GM23248 (cell line): Measurements from ENCODE around the gene MESD. TPM values are rescaled to one million over a fixed set of nuclear protein-coding genes. Genes with fewer than 3 reads are reported as not detected.

ENCODE experiments used
- DNase-seq: peaks from one replicate; pipeline ENCODE4 v3.0.0-alpha.2; 2015
- H2AFZ ChIP-seq: fragments of 200-600 bp; sonication (generic); 2 replicates; pipeline ENCODE4 v1.6.1; 2016; ENCODE audit warnings: antibody characterized with exemption
- H3F3A ChIP-seq: fragments of 200-600 bp; sonication (generic); 2 replicates; pipeline ENCODE4 v1.6.1; 2016; ENCODE audit warnings: mild to moderate bottlenecking, antibody characterized with exemption, mixed run types; ENCODE audit not compliant: insufficient read depth
- H3K27ac ChIP-seq: fragments of 200-600 bp; sonication (generic); 2 replicates; pipeline ENCODE4 v1.5.1; 2016; ENCODE audit warnings: mild to moderate bottlenecking
- H3K27me3 ChIP-seq: fragments of 200-600 bp; sonication (generic); replicated peaks from 2 replicates; pipeline ENCODE4 v1.6.1; 2016; ENCODE audit warnings: mild to moderate bottlenecking; ENCODE audit not compliant: insufficient read depth
- H3K36me3 ChIP-seq: fragments of 200-600 bp; sonication (generic); 2 replicates; pipeline ENCODE4 v1.6.1; 2016; ENCODE audit warnings: low read depth, mild to moderate bottlenecking
- H3K4me1 ChIP-seq: fragments of 200-600 bp; sonication (generic); 2 replicates; pipeline ENCODE4 v1.6.1; 2016; ENCODE audit warnings: mild to moderate bottlenecking; ENCODE audit not compliant: insufficient read depth
- H3K4me2 ChIP-seq: fragments of 200-600 bp; sonication (generic); one replicate; pipeline ENCODE4 v1.6.1; 2016; ENCODE audit warnings: mild to moderate bottlenecking; ENCODE audit not compliant: unreplicated experiment
- H3K4me3 ChIP-seq: fragments of 200-600 bp; sonication (generic); 2 replicates; pipeline ENCODE4 v1.5.1; 2016; ENCODE audit warnings: mild to moderate bottlenecking
- H3K79me2 ChIP-seq: fragments of 200-600 bp; sonication (generic); 2 replicates; pipeline ENCODE4 v1.6.1; 2016; ENCODE audit warnings: mild to moderate bottlenecking; ENCODE audit not compliant: insufficient read depth
- H3K9ac ChIP-seq: fragments of 200-600 bp; sonication (generic); 2 replicates; pipeline ENCODE4 v1.6.1; 2016; ENCODE audit warnings: mild to moderate bottlenecking
- H3K9me2 ChIP-seq: fragments of 200-600 bp; sonication (generic); 2 replicates; pipeline ENCODE4 v1.6.1; 2016; ENCODE audit warnings: mixed run types, mild to moderate bottlenecking, moderate library complexity; ENCODE audit not compliant: insufficient read depth
- H3K9me3 ChIP-seq: fragments of 200-600 bp; sonication (generic); one replicate; pipeline ENCODE4 v1.6.1; 2017; ENCODE audit warnings: low read depth
- H4K20me1 ChIP-seq: fragments of 200-600 bp; sonication (generic); 2 replicates; pipeline ENCODE4 v1.6.0; 2016; ENCODE audit not compliant: insufficient read depth
- EZH2 ChIP-seq: fragments of 200-600 bp; sonication (generic); IDR thresholded peaks from 2 replicates; pipeline ENCODE4 v1.6.1; 2018; ENCODE audit warnings: antibody characterized with exemption, mild to moderate bottlenecking; ENCODE audit not compliant: insufficient read depth, poor library complexity, severe bottlenecking
- EZH2phosphoT487 ChIP-seq: fragments of 200-600 bp; sonication (generic); IDR thresholded peaks from 2 replicates; pipeline ENCODE4 v1.6.1; 2018; ENCODE audit warnings: antibody characterized with exemption, moderate library complexity, mild to moderate bottlenecking, low read depth; ENCODE audit not compliant: insufficient read depth
- WGBS, 2 experiments: methylation state at CpG; one replicate each; pipeline ENCODE4 v1.1.6; 2015 to 2017; ENCODE audit warnings: low lambda C conversion rate in 2 of 2, low coverage in 1 of 2; ENCODE audit errors: missing lambda C conversion rate in 2 of 2; 5-methylcytosine and 5-hydroxymethylcytosine counted together
- in situ Hi-C: fragments of 300-500 bp; cut with MboI; formaldehyde crosslinking; loops from 2 replicates; pipeline ENCODE4 v1.15.0; 2020
- polyA plus RNA-seq: library from polyadenylated mRNA; unstranded; fragments of >200 nt; fragmentation: Nextera tagmentation; extraction: Ambion mirVana; gene quantifications from 2 replicates; pipeline ENCODE4 v1.2.1, GENCODE V29; 2016
- total RNA-seq: library from RNA; depleted of rRNA; stranded (reverse); fragments of >200 nt; shearing (Covaris generic); gene quantifications from 2 replicates; pipeline ENCODE4 v1.2.3, GENCODE V29; 2014

MESD gene
- total and polyA plus RNA-seq, 2 experiments from 2014 or later, result 23.0 to 35.5 TPM

GRCh38 chr15:81016489-81017068, 27.0 kb upstream of the MESD start:
- Histone ChIP-seq H3K36me3 (no peaks in the 10 kb centered on the region), H3K9ac (no peak overlapping the region), H3K4me1 (peaks cover 14% of the 10 kb centered on the region; the same call in 1 of the 2 replicates), H3F3A (0 out of 2 replicates have a peak, but pooled peaks cover 14% of the 10 kb centered on the region), H3K79me2 (peaks cover 20% of the 10 kb centered on the region), H3K9me2 (no peaks in the 10 kb centered on the region), H3K9me3 (no peaks in the 10 kb centered on the region), H2AFZ (no peak overlapping the region), H3K4me2 (no peak overlapping the region), H3K27ac (peak overlapping the region; percentile 14; the same call in 1 of the 2 replicates), H3K4me3 (no peak overlapping the region), H3K27me3 (no peaks in the 10 kb centered on the region), H4K20me1 (no peaks in the 10 kb centered on the region)
- no peak for TF ChIP-seq EZH2
- TF ChIP-seq EZH2phosphoT487, result no peak
- DNase-seq, result no peak
- WGBS, 2 experiments, result 7 to 12% methylated on average over 1 of the region's 1 CpG
- in situ Hi-C loops, result no loop called here

GRCh38 chr15:81015621-81016488, 26.2 kb upstream of the MESD start:
- Histone ChIP-seq H3K27me3 (no peaks in the 10 kb centered on the region), H2AFZ (no peak overlapping the region), H3K36me3 (no peaks in the 10 kb centered on the region), H3K9me2 (no peaks in the 10 kb centered on the region), H3F3A (peaks cover 21% of the 10 kb centered on the region; the same call in 1 of the 2 replicates), H3K79me2 (peaks cover 23% of the 10 kb centered on the region), H4K20me1 (no peaks in the 10 kb centered on the region), H3K9me3 (no peaks in the 10 kb centered on the region), H3K4me3 (no peak overlapping the region), H3K4me1 (peaks cover 18% of the 10 kb centered on the region; the same call in 1 of the 2 replicates), H3K27ac (peak overlapping the region; percentile 14; the same call in 1 of the 2 replicates), H3K4me2 (no peak overlapping the region), H3K9ac (no peak overlapping the region)
- in situ Hi-C loops, result no loop called here
- 55 to 58% methylated on average over 8 of the region's 8 CpGs for WGBS, 2 experiments
- peak; percentile 64 for DNase-seq
- no peak for TF ChIP-seq EZH2
- TF ChIP-seq EZH2phosphoT487, result no peak

DNA sequence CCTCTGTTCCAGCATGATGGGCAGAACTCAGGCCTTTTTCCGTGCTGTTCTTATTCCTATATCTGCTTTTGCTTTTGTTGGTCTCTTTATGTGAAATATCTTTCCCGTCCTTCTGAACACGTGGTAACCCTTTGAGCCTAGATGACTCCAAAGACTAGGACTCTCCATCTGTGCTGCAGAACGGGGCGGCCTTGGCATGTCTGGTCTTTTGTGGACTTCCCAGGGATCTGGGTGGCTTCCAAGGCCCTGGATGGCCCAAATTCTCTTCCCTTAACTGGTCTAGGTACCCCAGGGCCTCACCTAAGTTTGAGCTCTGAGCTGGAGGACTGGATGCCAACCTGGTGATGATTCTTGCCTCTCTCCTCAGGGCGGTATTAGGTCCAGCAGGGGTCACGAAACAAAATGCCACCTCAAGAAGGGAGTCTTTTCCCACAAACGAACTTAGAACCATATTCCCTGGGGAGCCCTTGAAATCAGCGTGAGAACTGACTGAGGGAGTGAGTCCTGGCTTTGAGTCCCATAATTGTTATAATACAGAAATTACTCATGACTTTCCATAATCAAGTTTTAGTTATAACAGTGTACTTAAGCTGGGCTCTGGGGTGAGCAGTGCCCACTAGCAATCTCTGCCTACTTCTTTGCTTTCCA, 25.0 kb upstream of the MESD start:
- Histone ChIP-seq H2AFZ (no peak overlapping the region), H3K9ac (no peak overlapping the region), H3K79me2 (peaks cover 35% of the 10 kb centered on the region), H4K20me1 (no peaks in the 10 kb centered on the region), H3K9me2 (no peaks in the 10 kb centered on the region), H3K4me3 (no peak overlapping the region), H3K27me3 (no peaks in the 10 kb centered on the region), H3K9me3 (no peaks in the 10 kb centered on the region), H3K36me3 (no peaks in the 10 kb centered on the region), H3F3A (peaks cover 25% of the 10 kb centered on the region; the same call in 1 of the 2 replicates), H3K27ac (no peak overlapping the region), H3K4me2 (no peak overlapping the region), H3K4me1 (peaks cover 18% of the 10 kb centered on the region; the same call in 1 of the 2 replicates)
- WGBS, 2 experiments, result 87 to 90% methylated on average over 9 of the region's 9 CpGs
- no peak for DNase-seq
- TF ChIP-seq EZH2 (no peak), EZH2phosphoT487 (no peak)
- in situ Hi-C loops, result no loop called here

GRCh38 chr15:81013396-81013929, 23.8 kb upstream of the MESD start:
- Histone ChIP-seq H4K20me1 (no peaks in the 10 kb centered on the region), H3K9me3 (no peaks in the 10 kb centered on the region), H3F3A (peaks cover 29% of the 10 kb centered on the region; the same call in 1 of the 2 replicates), H3K4me3 (no peak overlapping the region), H3K36me3 (no peaks in the 10 kb centered on the region), H3K27ac (no peak overlapping the region), H3K4me2 (no peak overlapping the region), H3K9ac (no peak overlapping the region), H3K9me2 (no peaks in the 10 kb centered on the region), H2AFZ (no peak overlapping the region), H3K27me3 (no peaks in the 10 kb centered on the region), H3K4me1 (peaks cover 18% of the 10 kb centered on the region; the same call in 1 of the 2 replicates), H3K79me2 (peaks cover 44% of the 10 kb centered on the region)
- TF ChIP-seq EZH2 (no peak), EZH2phosphoT487 (no peak)
- no peak for DNase-seq
- WGBS, 2 experiments, result 89 to 91% methylated on average over 4 of the region's 4 CpGs
- in situ Hi-C loops, result no loop called here
